SU-DHL-6 (cell line): ENCODE data around the gene RABGGTB.

Experiments used
- EZH2phosphoT487 ChIP-seq: fragments of 200-600 bp; sonication (generic), shearing (Covaris generic); conservative IDR thresholded peaks from 2 replicates; pipeline ENCODE4 v1.6.1; 2018; ENCODE audit warnings: mild to moderate bottlenecking, antibody characterized with exemption, low read length, moderate library complexity, mixed read lengths
- TF ChIP-seq, protein P1 (sequence below): fragments of 200-600 bp; sonication (generic); IDR thresholded peaks from one replicate; pipeline ENCODE4 v1.5.1; 2017; ENCODE audit warnings: antibody characterized with exemption, mild to moderate bottlenecking, low read length, moderate library complexity; ENCODE audit not compliant: insufficient read depth, poor library complexity, severe bottlenecking

DNA sequence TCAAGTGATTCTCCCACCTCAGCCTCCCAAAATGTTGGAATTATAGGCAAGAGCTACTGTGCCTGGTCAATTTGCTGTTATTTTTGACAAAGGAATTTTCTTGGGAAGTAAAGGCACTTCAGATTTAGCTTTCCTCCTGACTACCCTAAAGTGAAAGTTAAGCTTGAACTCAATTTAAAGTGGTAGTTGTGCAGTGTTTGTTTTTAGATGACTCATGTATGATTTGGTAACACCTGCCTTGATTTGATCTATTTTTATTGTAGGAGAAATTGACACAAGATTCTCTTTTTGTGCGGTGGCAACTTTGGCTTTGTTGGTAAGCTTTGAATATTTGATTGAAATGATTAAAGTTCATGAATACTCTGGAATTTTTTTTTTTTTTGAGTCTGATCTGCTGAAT is 5.0 kb downstream of the RABGGTB start:
- TF ChIP-seq, protein P1, sequence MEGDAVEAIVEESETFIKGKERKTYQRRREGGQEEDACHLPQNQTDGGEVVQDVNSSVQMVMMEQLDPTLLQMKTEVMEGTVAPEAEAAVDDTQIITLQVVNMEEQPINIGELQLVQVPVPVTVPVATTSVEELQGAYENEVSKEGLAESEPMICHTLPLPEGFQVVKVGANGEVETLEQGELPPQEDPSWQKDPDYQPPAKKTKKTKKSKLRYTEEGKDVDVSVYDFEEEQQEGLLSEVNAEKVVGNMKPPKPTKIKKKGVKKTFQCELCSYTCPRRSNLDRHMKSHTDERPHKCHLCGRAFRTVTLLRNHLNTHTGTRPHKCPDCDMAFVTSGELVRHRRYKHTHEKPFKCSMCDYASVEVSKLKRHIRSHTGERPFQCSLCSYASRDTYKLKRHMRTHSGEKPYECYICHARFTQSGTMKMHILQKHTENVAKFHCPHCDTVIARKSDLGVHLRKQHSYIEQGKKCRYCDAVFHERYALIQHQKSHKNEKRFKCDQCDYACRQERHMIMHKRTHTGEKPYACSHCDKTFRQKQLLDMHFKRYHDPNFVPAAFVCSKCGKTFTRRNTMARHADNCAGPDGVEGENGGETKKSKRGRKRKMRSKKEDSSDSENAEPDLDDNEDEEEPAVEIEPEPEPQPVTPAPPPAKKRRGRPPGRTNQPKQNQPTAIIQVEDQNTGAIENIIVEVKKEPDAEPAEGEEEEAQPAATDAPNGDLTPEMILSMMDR, result no peak
- no peak for TF ChIP-seq EZH2phosphoT487
